Measurements from ENCODE around the gene OSBPL7.

OSBPL7 gene

GRCh38 chr17:47821424-47822391, at the start of gene OSBPL7:
TSS of gene OSBPL7 (minus strand) at chr17:47821794. CDS start at chr17:47820278, 1,516 bp downstream.
- H3K27ac ChIP-seq, result no peak within 1 kb of the TSS
- TF ChIP-seq FOXP2 (optimal IDR thresholded peaks at IDR 0.05; ENCODE audit: control extremely low read depth, extremely low read length, insufficient read depth) (no peak), POLR2AphosphoS5 (IDR thresholded peaks at IDR 0.05; ENCODE audit: borderline replicate concordance, low read depth, low read length) (no peak), EZH2 (IDR thresholded peaks at IDR 0.05) (no peak)
- no peak within 1 kb of the TSS for H3K9ac ChIP-seq (ENCODE audit: insufficient read length)
- DNase-seq (ENCODE audit: low read depth, low spot score), result no peak
- H3K4me3 ChIP-seq, result peak within 1 kb of the TSS; percentile 73
- H3K9me3 ChIP-seq (ENCODE audit: low read depth, low read length), result no peaks in the 10 kb centered on the region
- H3K36me3 ChIP-seq (ENCODE audit: insufficient read depth, low read length), result peaks cover 13% of the 10 kb centered on the region

GRCh38 chr17:47871048-47871447, 49.5 kb upstream of the OSBPL7 start:
- TF ChIP-seq POLR2AphosphoS5 (IDR thresholded peaks at IDR 0.05; ENCODE audit: borderline replicate concordance, low read depth, low read length), result no peak
- TF ChIP-seq EZH2 (IDR thresholded peaks at IDR 0.05), result no peak
- TF ChIP-seq FOXP2 (optimal IDR thresholded peaks at IDR 0.05; ENCODE audit: control extremely low read depth, extremely low read length, insufficient read depth), result no peak

GRCh38 chr17:47870056-47870455, 48.5 kb upstream of the OSBPL7 start:
- no peaks in the 10 kb centered on the region for H3K9me3 ChIP-seq (ENCODE audit: low read depth, low read length)
- no peaks in the 10 kb centered on the region for H3K36me3 ChIP-seq (ENCODE audit: insufficient read depth, low read length)
- TF ChIP-seq EZH2 (IDR thresholded peaks at IDR 0.05), result no peak
- TF ChIP-seq FOXP2 (optimal IDR thresholded peaks at IDR 0.05; ENCODE audit: control extremely low read depth, extremely low read length, insufficient read depth), result no peak
- no peak for TF ChIP-seq POLR2AphosphoS5 (IDR thresholded peaks at IDR 0.05; ENCODE audit: borderline replicate concordance, low read depth, low read length)
- H3K27ac ChIP-seq, result no peak overlapping the region
- no peak for DNase-seq (ENCODE audit: low read depth, low spot score)
- no peak overlapping the region for H3K9ac ChIP-seq (ENCODE audit: insufficient read length)
- no peak overlapping the region for H3K4me3 ChIP-seq

More at GRCh38 chr17:47871048-47871447, 49.5 kb upstream of the OSBPL7 start:
- H3K9ac ChIP-seq (ENCODE audit: insufficient read length), result no peak overlapping the region
- no peaks in the 10 kb centered on the region for H3K9me3 ChIP-seq (ENCODE audit: low read depth, low read length)
- no peak overlapping the region for H3K4me3 ChIP-seq
- H3K27ac ChIP-seq, result no peak overlapping the region
- no peak for DNase-seq (ENCODE audit: low read depth, low spot score)
- no peaks in the 10 kb centered on the region for H3K36me3 ChIP-seq (ENCODE audit: insufficient read depth, low read length)

- H3K4me3 ChIP-seq, result no peak overlapping the region
- DNase-seq (ENCODE audit: low read depth, low spot score), result no peak
- no peak overlapping the region for H3K9ac ChIP-seq (ENCODE audit: insufficient read length)
- no peak overlapping the region for H3K27ac ChIP-seq
- no peaks in the 10 kb centered on the region for H3K9me3 ChIP-seq (ENCODE audit: low read depth, low read length)
- no peaks in the 10 kb centered on the region for H3K36me3 ChIP-seq (ENCODE audit: insufficient read depth, low read length)
- TF ChIP-seq FOXP2 (optimal IDR thresholded peaks at IDR 0.05; ENCODE audit: control extremely low read depth, extremely low read length, insufficient read depth) (no peak), POLR2AphosphoS5 (IDR thresholded peaks at IDR 0.05; ENCODE audit: borderline replicate concordance, low read depth, low read length) (no peak), EZH2 (IDR thresholded peaks at IDR 0.05) (no peak)
Measured at GRCh38 chr17:47869114-47869513, 47.5 kb upstream of the OSBPL7 start.

- TF ChIP-seq POLR2AphosphoS5 (IDR thresholded peaks at IDR 0.05; ENCODE audit: borderline replicate concordance, low read depth, low read length) (no peak), FOXP2 (optimal IDR thresholded peaks at IDR 0.05; ENCODE audit: control extremely low read depth, extremely low read length, insufficient read depth) (no peak), EZH2 (IDR thresholded peaks at IDR 0.05) (no peak)
- Histone ChIP-seq H3K9ac (ENCODE audit: insufficient read length) (no peak overlapping the region), H3K36me3 (ENCODE audit: insufficient read depth, low read length) (no peaks in the 10 kb centered on the region), H3K9me3 (ENCODE audit: low read depth, low read length) (no peaks in the 10 kb centered on the region), H3K4me3 (no peak overlapping the region), H3K27ac (no peak overlapping the region)
- no peak for DNase-seq (ENCODE audit: low read depth, low spot score)
Measured at GRCh38 chr17:47867813-47868533, 46.4 kb upstream of the OSBPL7 start.

- TF ChIP-seq EZH2 (IDR thresholded peaks at IDR 0.05), result no peak
- TF ChIP-seq FOXP2 (optimal IDR thresholded peaks at IDR 0.05; ENCODE audit: control extremely low read depth, extremely low read length, insufficient read depth), result no peak
- TF ChIP-seq POLR2AphosphoS5 (IDR thresholded peaks at IDR 0.05; ENCODE audit: borderline replicate concordance, low read depth, low read length), result no peak
- no peak overlapping the region for H3K4me3 ChIP-seq
- no peaks in the 10 kb centered on the region for H3K9me3 ChIP-seq (ENCODE audit: low read depth, low read length)
- DNase-seq (ENCODE audit: low read depth, low spot score), result no peak
- no peak overlapping the region for H3K27ac ChIP-seq
- no peaks in the 10 kb centered on the region for H3K36me3 ChIP-seq (ENCODE audit: insufficient read depth, low read length)
- no peak overlapping the region for H3K9ac ChIP-seq (ENCODE audit: insufficient read length)
Measured at GRCh38 chr17:47866941-47867340, 45.3 kb upstream of the OSBPL7 start.

- H3K9ac ChIP-seq (ENCODE audit: insufficient read length), result no peak overlapping the region
- peak; percentile 74 for DNase-seq (ENCODE audit: low read depth, low spot score)
- no peak overlapping the region; the same call in 1 of the 2 replicates for H3K4me3 ChIP-seq
- no peaks in the 10 kb centered on the region for H3K9me3 ChIP-seq (ENCODE audit: low read depth, low read length)
- no peak for TF ChIP-seq EZH2 (IDR thresholded peaks at IDR 0.05)
- TF ChIP-seq POLR2AphosphoS5 (IDR thresholded peaks at IDR 0.05; ENCODE audit: borderline replicate concordance, low read depth, low read length), result peak; percentile 59; the same call in 1 of the 2 replicates
- no peak for TF ChIP-seq FOXP2 (optimal IDR thresholded peaks at IDR 0.05; ENCODE audit: control extremely low read depth, extremely low read length, insufficient read depth)
- H3K36me3 ChIP-seq (ENCODE audit: insufficient read depth, low read length), result no peaks in the 10 kb centered on the region
- no peak overlapping the region for H3K27ac ChIP-seq
Measured at GRCh38 chr17:47864791-47865216, 43.2 kb upstream of the OSBPL7 start.

Measured in SK-N-MC (cell line).